Suppressor macrophage treated with lipopolysaccharide for 4 hours (primary cell): Measurements from ENCODE around the gene CSTF2.
"Not testable (repeated sequence)": the region's sequence is repeated elsewhere in the genome, so short reads cannot be mapped to it uniquely, and the experiment has no call there.

ENCODE experiments used
- DNase-seq: peaks from one replicate; pipeline ENCODE4 v3.0.0-alpha.2; 2020

The CSTF2 gene, protein sequence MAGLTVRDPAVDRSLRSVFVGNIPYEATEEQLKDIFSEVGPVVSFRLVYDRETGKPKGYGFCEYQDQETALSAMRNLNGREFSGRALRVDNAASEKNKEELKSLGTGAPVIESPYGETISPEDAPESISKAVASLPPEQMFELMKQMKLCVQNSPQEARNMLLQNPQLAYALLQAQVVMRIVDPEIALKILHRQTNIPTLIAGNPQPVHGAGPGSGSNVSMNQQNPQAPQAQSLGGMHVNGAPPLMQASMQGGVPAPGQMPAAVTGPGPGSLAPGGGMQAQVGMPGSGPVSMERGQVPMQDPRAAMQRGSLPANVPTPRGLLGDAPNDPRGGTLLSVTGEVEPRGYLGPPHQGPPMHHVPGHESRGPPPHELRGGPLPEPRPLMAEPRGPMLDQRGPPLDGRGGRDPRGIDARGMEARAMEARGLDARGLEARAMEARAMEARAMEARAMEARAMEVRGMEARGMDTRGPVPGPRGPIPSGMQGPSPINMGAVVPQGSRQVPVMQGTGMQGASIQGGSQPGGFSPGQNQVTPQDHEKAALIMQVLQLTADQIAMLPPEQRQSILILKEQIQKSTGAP

DNA sequence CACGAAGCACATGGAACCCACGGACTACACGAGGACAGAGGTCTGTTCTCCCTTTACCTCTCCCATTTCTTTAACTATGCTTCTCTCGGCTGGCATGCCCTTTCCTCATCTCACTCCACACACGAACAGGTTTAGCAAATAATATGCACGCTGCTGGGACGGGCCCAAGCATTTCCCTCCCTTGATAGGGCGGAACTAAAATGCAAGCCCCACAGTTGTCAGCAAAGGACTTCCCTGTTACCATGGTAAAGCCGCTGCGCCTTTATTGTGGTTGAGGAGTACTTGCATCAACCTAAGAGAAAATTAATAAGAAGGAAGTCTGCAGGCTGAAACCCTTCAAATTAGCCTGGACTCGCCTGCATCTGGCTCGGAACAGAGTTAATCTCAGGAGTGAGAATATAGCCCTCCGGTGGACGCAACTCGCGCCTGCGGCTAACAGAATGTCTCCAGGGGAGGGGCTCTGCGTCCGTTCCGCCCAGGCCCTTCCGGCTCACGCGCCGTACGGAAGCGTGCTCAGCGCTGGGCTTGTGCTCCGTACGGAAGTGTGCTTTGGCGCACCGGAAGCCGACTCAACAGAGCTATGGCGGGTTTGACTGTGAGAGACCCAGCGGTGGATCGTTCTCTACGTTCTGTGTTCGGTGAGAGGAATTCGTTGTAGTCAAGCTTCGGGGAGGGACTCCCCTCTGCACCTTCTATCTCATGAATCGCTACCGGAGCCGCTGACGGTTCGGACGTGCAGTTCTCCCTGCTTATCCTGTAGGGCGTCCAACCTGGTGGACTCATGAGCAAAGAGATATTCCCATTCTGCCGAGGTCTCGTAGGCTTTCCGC, at the start of gene CSTF2:
Gene CSTF2 (plus strand): TSS at position 555 of the 830 bp plus-strand sequence. CDS start 26 bp downstream, at position 581.
- peak; percentile 79 for DNase-seq

DNA sequence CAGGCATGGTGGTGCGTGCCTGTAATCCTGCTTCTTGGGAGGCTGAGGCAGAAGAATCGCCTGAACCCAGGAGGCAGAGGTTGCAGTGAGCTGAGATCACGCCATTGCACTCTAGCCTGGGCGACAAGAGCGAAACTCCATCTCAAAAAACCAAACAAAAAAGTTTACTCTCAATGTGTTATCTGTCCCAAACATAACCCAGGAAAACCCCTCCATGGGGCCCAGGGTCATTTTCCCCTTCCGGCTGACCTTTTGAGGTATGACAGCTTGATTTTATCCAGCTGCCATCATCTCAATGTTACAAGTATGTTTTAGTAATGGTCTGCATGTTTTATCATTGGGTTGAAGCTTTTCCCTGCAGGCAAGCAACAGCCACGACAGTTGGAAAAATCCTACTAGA, 23.8 kb upstream of the CSTF2 start:
- DNase-seq: not testable (repeated sequence)

DNA sequence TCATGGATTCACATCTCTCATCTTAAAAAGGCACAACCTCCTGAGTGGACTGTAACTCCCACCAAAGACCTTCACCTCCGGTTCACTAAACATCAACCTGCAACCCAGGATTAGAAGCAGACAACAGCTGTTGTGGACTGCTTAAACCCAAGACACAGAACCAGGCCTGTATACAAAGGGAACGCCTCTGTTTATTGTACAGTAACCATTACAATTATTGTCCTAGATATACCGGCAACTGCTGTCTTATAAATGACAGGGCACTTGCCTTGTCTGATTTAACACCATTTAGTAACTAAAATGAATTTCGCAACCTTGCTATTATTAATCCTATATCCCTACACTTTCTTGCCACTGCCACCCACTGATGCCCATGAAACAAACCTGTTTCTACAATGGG, 22.8 kb upstream of the CSTF2 start:
- no peak for DNase-seq

DNA sequence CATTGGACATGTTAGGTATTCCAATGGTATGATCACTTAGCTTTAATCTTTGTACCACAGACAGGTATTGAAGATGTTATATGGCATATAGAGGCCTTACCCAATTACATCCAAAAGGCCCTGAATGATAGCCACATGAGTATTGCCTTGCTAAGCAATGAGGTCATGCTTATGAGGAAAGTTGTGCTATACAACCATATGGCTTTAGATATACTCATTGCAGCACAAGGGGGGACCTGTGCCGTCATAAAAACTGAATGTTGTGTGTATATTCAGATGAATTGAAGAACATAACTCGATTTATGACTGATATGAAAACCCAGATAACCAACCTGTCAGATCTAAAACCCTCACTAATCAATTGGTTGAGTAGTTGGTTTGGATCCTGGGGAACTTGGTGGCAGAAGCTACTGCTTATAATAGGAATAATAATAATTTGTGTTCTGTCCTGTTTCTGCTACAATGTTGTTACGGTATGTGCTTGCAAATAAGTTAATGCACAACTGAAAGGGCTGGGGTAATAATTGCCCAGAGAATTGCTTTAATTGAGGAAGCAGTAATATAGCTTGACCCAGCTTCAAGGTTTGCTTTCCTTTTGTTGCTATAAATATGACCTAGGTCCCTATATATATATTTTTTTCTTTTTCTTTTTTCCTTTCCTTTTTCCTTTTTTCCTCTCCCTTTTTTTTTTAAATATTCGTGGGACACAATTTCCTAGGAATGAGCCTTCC, 21.5 kb upstream of the CSTF2 start:
- DNase-seq: no peak

GRCh38 chrX:100802843-100803242, 17.3 kb upstream of the CSTF2 start:
- DNase-seq: no peak

- DNase-seq: no peak
Observed at GRCh38 chrX:100804780-100805179, 15.4 kb upstream of the CSTF2 start.

GRCh38 chrX:100808265-100808664, 11.9 kb upstream of the CSTF2 start:
- DNase-seq: not testable (repeated sequence)

DNA sequence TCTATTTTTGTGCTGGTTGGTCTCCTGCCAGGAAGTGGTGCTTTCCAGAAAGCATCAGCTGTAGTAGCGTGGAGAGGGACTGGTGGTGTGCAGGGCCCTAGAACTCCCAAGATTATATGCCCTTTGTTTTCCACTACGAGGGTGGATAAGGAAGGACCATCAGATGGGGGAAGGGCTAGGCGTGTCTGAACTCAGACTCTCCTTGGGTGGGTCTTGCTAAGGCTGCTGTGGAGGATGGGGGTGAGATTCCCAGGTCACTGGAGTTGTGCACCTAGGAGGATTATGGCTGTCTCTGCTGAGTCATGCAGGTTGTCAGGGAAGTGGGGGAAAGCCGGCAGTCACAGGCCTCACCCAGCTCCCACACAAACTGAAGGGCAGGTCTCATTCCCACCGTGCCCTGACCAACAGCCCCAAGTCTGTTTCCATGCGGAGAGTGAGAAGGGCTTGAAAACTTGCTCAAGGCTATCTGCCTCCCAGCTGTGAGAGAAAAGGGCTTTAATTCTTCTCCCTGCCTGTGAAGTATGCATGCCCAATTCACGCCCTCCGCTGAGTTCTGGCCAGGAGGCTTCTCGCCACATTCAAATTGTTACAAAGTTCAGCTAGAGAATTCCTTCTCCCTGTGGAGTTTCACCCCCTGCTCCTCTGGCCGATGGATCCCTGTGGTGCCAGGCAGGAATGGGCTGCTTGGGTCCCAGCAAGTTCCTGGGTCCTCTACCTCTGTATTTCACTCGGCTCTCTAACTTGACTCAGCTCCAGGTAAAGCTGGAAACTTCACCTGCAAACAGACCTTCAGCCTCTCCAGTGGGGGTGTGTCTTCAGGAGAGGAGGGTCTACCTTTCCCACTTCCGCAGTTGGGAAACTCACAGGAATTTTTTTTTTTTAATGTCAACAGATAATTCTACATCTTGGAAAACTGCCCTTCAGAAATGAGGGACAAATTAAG, 7.7 kb upstream of the CSTF2 start:
- no peak for DNase-seq

GRCh38 chrX:100817340-100817739, 2.9 kb upstream of the CSTF2 start:
- DNase-seq: no peak

GRCh38 chrX:100819534-100819836, 706 bp upstream of the CSTF2 start:
- no peak for DNase-seq

GRCh38 chrX:100829730-100830129, 9.5 kb downstream of the CSTF2 start:
- DNase-seq: peak; percentile 23

GRCh38 chrX:100830143-100830542, 10.0 kb downstream of the CSTF2 start:
- DNase-seq: no peak

- DNase-seq: no peak
Observed at GRCh38 chrX:100830547-100830946, 10.4 kb downstream of the CSTF2 start.

DNA sequence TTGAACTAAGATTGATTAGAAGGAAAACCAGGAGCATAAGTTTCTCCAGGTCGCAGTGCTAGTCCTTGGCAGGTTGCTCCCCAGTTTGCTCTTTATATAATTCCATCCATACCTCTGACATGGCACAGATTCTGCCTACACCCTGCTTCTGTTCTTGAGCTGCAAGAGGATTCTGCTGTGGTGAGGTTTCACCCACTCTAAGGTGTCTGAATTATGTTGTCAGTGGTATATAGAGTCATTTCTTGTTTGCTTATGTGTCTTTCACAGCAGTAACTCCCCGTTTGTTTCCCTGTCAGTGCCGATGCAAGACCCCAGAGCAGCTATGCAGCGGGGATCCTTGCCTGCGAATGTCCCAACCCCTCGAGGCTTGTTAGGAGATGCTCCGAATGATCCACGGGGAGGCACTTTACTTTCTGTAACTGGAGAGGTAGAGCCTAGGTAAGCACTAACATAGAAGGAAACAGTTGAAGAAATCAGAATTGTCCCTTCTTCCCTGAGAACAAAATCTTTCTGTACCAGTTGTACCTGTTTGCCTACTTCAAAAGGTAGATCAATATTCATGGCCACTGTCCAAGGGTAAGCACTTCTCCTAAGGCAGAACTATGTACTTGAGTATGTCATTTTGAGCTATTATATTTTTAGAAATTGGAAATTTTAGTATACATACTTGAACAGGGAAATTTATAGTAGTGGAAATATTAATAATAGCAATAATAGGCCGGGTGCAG, 11.2 kb downstream of the CSTF2 start:
- no peak for DNase-seq

DNA sequence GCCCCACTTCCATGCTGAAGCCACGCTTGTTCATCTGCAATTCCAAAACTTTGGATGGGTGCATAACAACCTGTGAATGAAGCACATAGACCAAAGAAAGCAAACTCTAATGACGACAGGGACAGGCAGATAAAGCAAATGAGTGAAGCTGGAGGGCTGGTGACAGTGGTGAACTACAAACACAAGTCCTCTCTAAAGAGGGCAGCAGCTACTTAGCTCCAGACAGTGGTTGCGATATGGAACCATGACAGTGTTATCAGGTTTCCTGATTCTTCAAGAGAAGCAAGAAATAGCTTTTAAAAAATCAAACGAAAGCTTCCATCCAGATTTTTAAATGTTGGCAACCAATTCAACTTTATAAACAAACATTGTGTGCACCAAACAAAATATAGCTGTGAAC, 30.1 kb downstream of the CSTF2 start:
- no peak for DNase-seq

DNA sequence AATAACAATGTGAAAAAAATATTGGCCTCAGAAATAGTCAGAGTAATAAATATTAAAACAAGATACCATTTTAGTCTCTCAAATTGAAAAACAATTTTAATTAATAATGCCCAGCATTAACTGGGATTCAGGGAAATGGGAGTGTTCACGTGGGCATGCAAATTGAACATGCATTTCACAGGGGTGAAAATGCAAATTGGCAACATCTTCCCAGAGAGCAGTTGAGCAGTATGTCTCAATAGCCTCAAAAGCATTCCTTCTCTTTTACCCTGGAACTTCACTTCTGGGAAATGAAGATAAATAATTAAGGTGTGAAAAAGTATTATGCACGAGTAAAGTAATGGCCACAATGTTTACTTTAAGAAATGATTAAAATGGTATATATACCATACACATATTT, 32.6 kb downstream of the CSTF2 start:
- no peak for DNase-seq

DNA sequence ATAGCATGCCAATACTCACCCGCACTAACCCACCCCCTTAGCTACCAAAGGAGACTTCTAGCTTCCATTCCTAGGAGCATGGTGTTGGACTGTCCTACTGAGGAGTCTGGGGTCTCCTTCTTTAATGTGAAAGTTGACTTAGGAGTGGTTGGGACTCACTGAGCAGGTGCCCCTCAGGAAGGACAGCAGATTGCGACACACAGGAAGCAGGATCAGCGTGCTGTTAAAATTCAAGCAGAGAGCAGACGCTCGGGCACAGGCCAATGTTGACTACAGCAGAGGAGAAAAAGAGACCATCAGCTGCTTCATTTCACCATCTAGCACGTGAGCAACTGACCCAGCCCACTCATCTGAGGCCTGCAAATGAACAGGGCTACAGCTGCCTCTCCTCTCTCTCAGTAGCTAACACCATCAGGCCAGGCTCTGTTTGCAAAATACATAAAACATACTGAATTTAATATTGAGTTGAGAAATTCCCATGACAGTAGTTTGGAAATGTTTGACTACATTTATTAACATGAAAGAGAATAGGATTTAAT, 43.2 kb downstream of the CSTF2 start:
- no peak for DNase-seq

GRCh38 chrX:100864657-100865391, 44.6 kb downstream of the CSTF2 start:
- DNase-seq: no peak

DNA sequence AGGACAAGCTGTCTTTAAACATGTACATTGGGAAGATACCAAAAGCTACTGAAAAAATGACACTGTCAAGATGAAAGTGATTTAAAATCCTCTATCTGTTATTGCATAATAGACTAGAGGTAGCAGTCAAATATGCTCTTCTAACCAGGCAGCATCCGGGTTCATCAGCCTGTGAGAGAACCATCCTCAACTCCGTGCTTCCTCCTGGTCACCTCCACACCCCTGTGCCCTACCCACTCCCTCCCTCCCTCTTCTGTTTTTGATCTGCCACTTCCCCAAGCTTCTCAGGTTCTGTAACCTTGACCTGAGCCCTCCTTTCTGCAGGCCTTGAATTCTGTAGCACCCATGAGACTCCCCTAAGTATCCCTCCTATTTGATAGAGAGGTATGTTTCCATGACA, 48.1 kb downstream of the CSTF2 start:
- DNase-seq: no peak

DNA sequence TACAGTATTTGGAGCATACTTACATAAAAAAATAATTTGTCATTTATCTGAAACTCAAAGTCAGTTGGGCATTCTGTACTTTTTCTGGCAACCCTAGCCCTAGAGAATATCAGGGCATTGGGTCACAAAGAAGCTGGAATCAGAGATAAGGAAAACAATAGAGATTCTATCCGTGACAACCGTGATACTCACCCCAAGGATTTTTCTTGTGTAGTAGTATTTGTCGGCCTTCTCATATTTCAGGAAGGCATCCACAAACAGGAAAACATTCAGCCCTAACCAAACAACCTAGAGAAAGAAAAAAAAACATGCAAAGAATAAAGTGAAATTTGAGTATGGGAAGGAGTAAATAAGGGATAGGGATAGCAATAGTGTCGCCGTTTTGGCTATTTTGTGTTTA, 50.3 kb downstream of the CSTF2 start:
- DNase-seq: no peak
